ENCODE measurements around the gene COG4.
A peak's percentile ranks its signal among the peaks of the same experiment; 100 is the strongest.

COG4 gene

DNA sequence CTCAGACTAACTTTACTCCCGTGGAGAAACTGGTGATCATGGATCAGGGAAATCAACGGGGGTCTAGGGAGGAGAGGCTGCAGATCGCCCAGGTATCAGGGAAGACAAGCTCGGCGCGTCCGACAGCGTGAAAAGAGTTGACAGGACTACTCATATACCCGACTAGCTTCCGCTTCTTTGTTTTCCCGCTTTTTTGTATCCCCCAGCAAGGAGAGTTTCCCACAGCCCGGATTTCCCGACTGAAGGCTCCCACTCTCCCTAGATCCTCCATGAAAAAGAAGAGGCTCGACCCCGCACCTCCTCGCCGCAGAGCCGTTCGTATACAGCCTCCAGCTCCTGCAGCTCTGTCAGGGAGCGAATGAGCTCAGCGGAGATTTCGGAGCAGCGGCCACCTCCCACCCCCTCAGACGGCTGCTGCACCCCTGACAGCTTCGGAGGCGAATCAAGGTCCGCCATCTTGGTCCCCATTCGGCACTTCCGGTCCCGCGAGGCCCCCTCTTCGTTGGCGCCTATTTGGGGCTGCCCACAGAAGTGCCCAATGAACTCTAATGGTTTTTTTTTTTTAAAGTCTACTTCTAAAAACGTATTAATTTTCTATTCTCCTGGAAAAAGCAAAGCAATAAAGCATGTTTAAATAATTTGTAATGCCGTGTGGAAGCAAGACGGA is at the start of gene COG4:
COG4 (minus strand) TSS at position 479 of the 667 bp plus-strand sequence; CDS start at position 468, 11 bp downstream.
- peak within 1 kb of the TSS; percentile 75 for H3K27ac ChIP-seq (ENCODE audit: low read length)
- H3K9me3 ChIP-seq (ENCODE audit: control insufficient read depth in 2 of 2, low read length in 2 of 2): no peaks in the 10 kb centered on the region
- H3K9ac ChIP-seq (ENCODE audit: low read length in 2 of 2): peak within 1 kb of the TSS; percentile 79 to 92
- peaks cover 4 to 12% of the 10 kb centered on the region in 2 donors for H3K36me3 ChIP-seq (ENCODE audit: control insufficient read depth in 2 of 2, insufficient read depth in 2 of 2, low read length in 2 of 2)
- H3K27me3 ChIP-seq (ENCODE audit: control insufficient read depth in 1 of 2, insufficient read depth in 2 of 2, low read length in 2 of 2): no peaks in the 10 kb centered on the region
- H3K4me3 ChIP-seq (ENCODE audit: low read length in 2 of 2): peak within 1 kb of the TSS; percentile 85 to 99
- peaks cover 17% of the 10 kb centered on the region for H3K4me1 ChIP-seq (ENCODE audit: control insufficient read depth, insufficient read depth, low read length)

GRCh38 chr16:70572926-70573270 is 49.5 kb upstream of the COG4 start:
- H3K4me1 ChIP-seq (ENCODE audit: control insufficient read depth, insufficient read depth, low read length): peaks cover 24% of the 10 kb centered on the region
- no peaks in the 10 kb centered on the region for H3K27me3 ChIP-seq (ENCODE audit: control insufficient read depth in 1 of 2, insufficient read depth in 2 of 2, low read length in 2 of 2)
- H3K4me3 ChIP-seq (ENCODE audit: low read length in 2 of 2): no peak overlapping the region
- peaks cover 50 to 54% of the 10 kb centered on the region in 2 donors for H3K36me3 ChIP-seq (ENCODE audit: control insufficient read depth in 2 of 2, insufficient read depth in 2 of 2, low read length in 2 of 2)
- no peak overlapping the region for H3K9ac ChIP-seq (ENCODE audit: low read length in 2 of 2)
- peak overlapping the region; percentile 46 for H3K27ac ChIP-seq (ENCODE audit: low read length)
- H3K9me3 ChIP-seq (ENCODE audit: control insufficient read depth in 2 of 2, low read length in 2 of 2): no peaks in the 10 kb centered on the region

- H3K4me3 ChIP-seq (ENCODE audit: low read length in 2 of 2): no peak overlapping the region
- H3K27me3 ChIP-seq (ENCODE audit: control insufficient read depth in 1 of 2, insufficient read depth in 2 of 2, low read length in 2 of 2): no peaks in the 10 kb centered on the region
- H3K36me3 ChIP-seq (ENCODE audit: control insufficient read depth in 2 of 2, insufficient read depth in 2 of 2, low read length in 2 of 2): peaks cover 52 to 60% of the 10 kb centered on the region in 2 donors
- H3K27ac ChIP-seq (ENCODE audit: low read length): peak overlapping the region; percentile 24
- no peak overlapping the region for H3K9ac ChIP-seq (ENCODE audit: low read length in 2 of 2)
- no peaks in the 10 kb centered on the region for H3K9me3 ChIP-seq (ENCODE audit: control insufficient read depth in 2 of 2, low read length in 2 of 2)
- H3K4me1 ChIP-seq (ENCODE audit: control insufficient read depth, insufficient read depth, low read length): peaks cover 24% of the 10 kb centered on the region
Observed at GRCh38 chr16:70572050-70572925, 48.9 kb upstream of the COG4 start.

DNA sequence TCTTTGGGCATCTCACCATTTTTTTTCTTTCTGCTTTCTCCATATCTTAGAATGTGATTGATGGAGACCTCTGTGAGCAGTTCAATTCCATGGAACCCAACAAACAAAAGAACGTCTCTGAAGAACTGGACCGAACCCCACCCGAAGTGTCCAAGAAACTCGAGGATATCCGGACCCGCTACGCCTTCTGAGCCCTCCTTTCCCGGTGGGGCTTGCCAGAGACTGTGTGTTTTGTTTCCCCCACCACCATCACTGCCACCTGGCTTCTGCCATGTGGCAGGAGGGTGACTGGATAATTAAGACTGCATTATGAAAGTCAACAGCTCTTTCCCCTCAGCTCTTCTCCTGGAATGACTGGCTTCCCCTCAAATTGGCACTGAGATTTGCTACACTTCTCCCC is 48.3 kb upstream of the COG4 start:
- Histone ChIP-seq H3K36me3 (ENCODE audit: control insufficient read depth in 2 of 2, insufficient read depth in 2 of 2, low read length in 2 of 2) (peaks cover 59 to 66% of the 10 kb centered on the region in 2 donors), H3K27me3 (ENCODE audit: control insufficient read depth in 1 of 2, insufficient read depth in 2 of 2, low read length in 2 of 2) (no peaks in the 10 kb centered on the region), H3K9me3 (ENCODE audit: control insufficient read depth in 2 of 2, low read length in 2 of 2) (no peaks in the 10 kb centered on the region), H3K9ac (ENCODE audit: low read length in 2 of 2) (no peak overlapping the region), H3K4me3 (ENCODE audit: low read length in 2 of 2) (no peak overlapping the region), H3K4me1 (ENCODE audit: control insufficient read depth, insufficient read depth, low read length) (peaks cover 21% of the 10 kb centered on the region), H3K27ac (ENCODE audit: low read length) (peak overlapping the region; percentile 24)

- no peaks in the 10 kb centered on the region for H3K9me3 ChIP-seq (ENCODE audit: control insufficient read depth in 2 of 2, low read length in 2 of 2)
- no peak overlapping the region for H3K4me3 ChIP-seq (ENCODE audit: low read length in 2 of 2)
- H3K4me1 ChIP-seq (ENCODE audit: control insufficient read depth, insufficient read depth, low read length): peaks cover 19% of the 10 kb centered on the region
- no peaks in the 10 kb centered on the region for H3K27me3 ChIP-seq (ENCODE audit: control insufficient read depth in 1 of 2, insufficient read depth in 2 of 2, low read length in 2 of 2)
- no peak overlapping the region for H3K9ac ChIP-seq (ENCODE audit: low read length in 2 of 2)
- peaks cover 60 to 71% of the 10 kb centered on the region in 2 donors for H3K36me3 ChIP-seq (ENCODE audit: control insufficient read depth in 2 of 2, insufficient read depth in 2 of 2, low read length in 2 of 2)
- H3K27ac ChIP-seq (ENCODE audit: low read length): no peak overlapping the region
Observed at GRCh38 chr16:70570967-70571570, 47.7 kb upstream of the COG4 start.

- no peak overlapping the region for H3K9ac ChIP-seq (ENCODE audit: low read length in 2 of 2)
Observed at GRCh38 chr16:70569752-70570151, 46.4 kb upstream of the COG4 start.

DNA sequence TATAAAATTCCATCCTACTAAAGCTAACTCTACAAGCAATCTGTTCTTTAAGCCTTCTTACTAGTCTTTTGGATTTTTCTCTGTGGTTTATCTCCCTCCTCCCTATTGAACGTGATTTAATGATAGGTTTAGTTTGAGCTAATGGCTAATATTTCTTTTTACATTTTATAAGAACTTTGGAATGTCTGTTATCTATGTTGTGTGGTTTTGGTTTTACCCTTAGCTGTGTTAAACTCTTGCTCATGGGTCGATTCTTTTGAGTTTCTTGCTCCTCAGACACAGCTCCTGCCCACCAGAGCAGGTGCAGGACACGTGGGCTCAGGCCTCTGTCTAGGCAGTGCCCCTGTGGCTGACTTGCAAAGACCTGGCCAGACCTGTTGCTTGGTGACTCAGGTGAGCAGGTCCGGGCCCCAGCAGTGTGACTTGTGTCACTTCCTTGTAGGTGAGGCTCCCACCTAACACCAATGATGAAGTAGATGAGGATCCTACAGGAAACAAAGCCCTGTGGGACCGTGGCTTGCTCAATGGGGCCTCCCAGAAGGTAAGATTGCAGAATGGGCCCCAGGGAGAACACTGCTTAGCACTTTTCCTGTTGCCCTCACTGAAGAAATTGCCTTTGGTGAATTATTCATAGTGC is 45.4 kb upstream of the COG4 start:
- peaks cover 21% of the 10 kb centered on the region for H3K4me1 ChIP-seq (ENCODE audit: control insufficient read depth, insufficient read depth, low read length)
- no peaks in the 10 kb centered on the region for H3K27me3 ChIP-seq (ENCODE audit: control insufficient read depth in 1 of 2, insufficient read depth in 2 of 2, low read length in 2 of 2)
- H3K4me3 ChIP-seq (ENCODE audit: low read length in 2 of 2): no peak overlapping the region
- peaks cover 76 to 88% of the 10 kb centered on the region in 2 donors for H3K36me3 ChIP-seq (ENCODE audit: control insufficient read depth in 2 of 2, insufficient read depth in 2 of 2, low read length in 2 of 2)
- no peaks in the 10 kb centered on the region for H3K9me3 ChIP-seq (ENCODE audit: control insufficient read depth in 2 of 2, low read length in 2 of 2)
- no peak overlapping the region for H3K9ac ChIP-seq (ENCODE audit: low read length in 2 of 2)
- H3K27ac ChIP-seq (ENCODE audit: low read length): no peak overlapping the region

More at GRCh38 chr16:70569752-70570151, 46.4 kb upstream of the COG4 start:
- H3K36me3 ChIP-seq (ENCODE audit: control insufficient read depth in 2 of 2, insufficient read depth in 2 of 2, low read length in 2 of 2): peaks cover 67 to 80% of the 10 kb centered on the region in 2 donors
- H3K27me3 ChIP-seq (ENCODE audit: control insufficient read depth in 1 of 2, insufficient read depth in 2 of 2, low read length in 2 of 2): no peaks in the 10 kb centered on the region
- H3K4me3 ChIP-seq (ENCODE audit: low read length in 2 of 2): no peak overlapping the region
- peaks cover 26% of the 10 kb centered on the region for H3K4me1 ChIP-seq (ENCODE audit: control insufficient read depth, insufficient read depth, low read length)
- H3K9me3 ChIP-seq (ENCODE audit: control insufficient read depth in 2 of 2, low read length in 2 of 2): no peaks in the 10 kb centered on the region
- H3K27ac ChIP-seq (ENCODE audit: low read length): no peak overlapping the region

GRCh38 chr16:70565053-70565452 is 41.7 kb upstream of the COG4 start:
- Histone ChIP-seq H3K4me3 (ENCODE audit: low read length in 2 of 2) (no peak overlapping the region), H3K4me1 (ENCODE audit: control insufficient read depth, insufficient read depth, low read length) (peaks cover 9% of the 10 kb centered on the region), H3K36me3 (ENCODE audit: control insufficient read depth in 2 of 2, insufficient read depth in 2 of 2, low read length in 2 of 2) (peaks cover 81 to 84% of the 10 kb centered on the region in 2 donors), H3K27ac (ENCODE audit: low read length) (peak overlapping the region; percentile 46), H3K9ac (ENCODE audit: low read length in 2 of 2) (no peak overlapping the region), H3K27me3 (ENCODE audit: control insufficient read depth in 1 of 2, insufficient read depth in 2 of 2, low read length in 2 of 2) (no peaks in the 10 kb centered on the region), H3K9me3 (ENCODE audit: control insufficient read depth in 2 of 2, low read length in 2 of 2) (no peaks in the 10 kb centered on the region)

DNA sequence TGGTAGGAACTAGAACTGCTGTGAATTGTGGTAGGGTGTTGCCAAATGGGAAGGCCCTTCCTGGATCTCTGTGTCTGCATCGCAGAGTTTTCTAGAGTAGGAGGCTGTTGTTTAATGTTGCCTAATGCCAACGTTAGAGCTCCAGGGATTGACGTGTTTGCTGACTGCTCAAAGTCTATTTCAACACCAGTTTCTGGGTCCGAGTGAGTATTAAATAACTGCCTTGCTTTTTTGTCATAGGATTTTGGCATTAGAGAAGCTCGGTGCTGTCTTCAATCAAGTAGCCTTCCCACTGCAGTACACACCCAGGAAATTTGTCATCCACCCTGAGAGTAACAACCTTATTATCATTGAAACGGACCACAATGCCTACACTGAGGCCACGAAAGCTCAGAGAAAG is 40.3 kb upstream of the COG4 start:
- H3K9ac ChIP-seq (ENCODE audit: low read length in 2 of 2): no peak overlapping the region

GRCh38 chr16:70561623-70562022 is 38.3 kb upstream of the COG4 start:
- Histone ChIP-seq H3K9ac (ENCODE audit: low read length in 2 of 2) (no peak overlapping the region), H3K36me3 (ENCODE audit: control insufficient read depth in 2 of 2, insufficient read depth in 2 of 2, low read length in 2 of 2) (peaks cover 68 to 72% of the 10 kb centered on the region in 2 donors), H3K4me3 (ENCODE audit: low read length in 2 of 2) (no peak overlapping the region), H3K27ac (ENCODE audit: low read length) (no peak overlapping the region), H3K4me1 (ENCODE audit: control insufficient read depth, insufficient read depth, low read length) (peaks cover 9% of the 10 kb centered on the region), H3K27me3 (ENCODE audit: control insufficient read depth in 1 of 2, insufficient read depth in 2 of 2, low read length in 2 of 2) (no peaks in the 10 kb centered on the region), H3K9me3 (ENCODE audit: control insufficient read depth in 2 of 2, low read length in 2 of 2) (no peaks in the 10 kb centered on the region)

More for the DNA sequence above, 40.3 kb upstream of the COG4 start:
- Histone ChIP-seq H3K27ac (ENCODE audit: low read length) (no peak overlapping the region), H3K4me3 (ENCODE audit: low read length in 2 of 2) (no peak overlapping the region), H3K36me3 (ENCODE audit: control insufficient read depth in 2 of 2, insufficient read depth in 2 of 2, low read length in 2 of 2) (peaks cover 71 to 82% of the 10 kb centered on the region in 2 donors), H3K9me3 (ENCODE audit: control insufficient read depth in 2 of 2, low read length in 2 of 2) (no peaks in the 10 kb centered on the region), H3K4me1 (ENCODE audit: control insufficient read depth, insufficient read depth, low read length) (peaks cover 9% of the 10 kb centered on the region), H3K27me3 (ENCODE audit: control insufficient read depth in 1 of 2, insufficient read depth in 2 of 2, low read length in 2 of 2) (no peaks in the 10 kb centered on the region)
